Activated gamma-delta T cell treated with Interleukin-2 at 50 U/mL for 16 hours (primary cell): Measurements from ENCODE around the gene KCNIP4.

Source experiments
- DNase-seq: peaks from one replicate; pipeline ENCODE4 v3.0.0-alpha.2; 2020

KCNIP4 gene

GRCh38 chr4:20895208-20895607 is 1053.4 kb downstream of the KCNIP4 start:
- DNase-seq, result no peak

- no peak for DNase-seq
Observed at GRCh38 chr4:20890761-20891160, 1057.8 kb downstream of the KCNIP4 start.

- no peak for DNase-seq
Observed at GRCh38 chr4:20889901-20890300, 1058.7 kb downstream of the KCNIP4 start.

- DNase-seq, result no peak
Observed at GRCh38 chr4:20883677-20884076, 1064.9 kb downstream of the KCNIP4 start.

GRCh38 chr4:20883231-20883630 is 1065.3 kb downstream of the KCNIP4 start:
- DNase-seq, result no peak

GRCh38 chr4:20882500-20882899 is 1066.1 kb downstream of the KCNIP4 start:
- no peak for DNase-seq

GRCh38 chr4:20881658-20882057 is 1066.9 kb downstream of the KCNIP4 start:
- DNase-seq, result no peak

- DNase-seq, result no peak
Observed at GRCh38 chr4:20878806-20879205, 1069.8 kb downstream of the KCNIP4 start.

- no peak for DNase-seq
Observed at GRCh38 chr4:20870436-20870835, 1078.1 kb downstream of the KCNIP4 start.

GRCh38 chr4:20868108-20868507 is 1080.5 kb downstream of the KCNIP4 start:
- no peak for DNase-seq

GRCh38 chr4:20860878-20861277 is 1087.7 kb downstream of the KCNIP4 start:
- DNase-seq, result no peak

GRCh38 chr4:20859097-20859781 is 1089.3 kb downstream of the KCNIP4 start:
- no peak for DNase-seq

- no peak for DNase-seq
Observed at GRCh38 chr4:20857081-20857480, 1091.5 kb downstream of the KCNIP4 start.

- no peak for DNase-seq
Observed at GRCh38 chr4:20847124-20847747, 1101.3 kb downstream of the KCNIP4 start.

- DNase-seq, result no peak
Observed at GRCh38 chr4:20844311-20844710, 1104.3 kb downstream of the KCNIP4 start.

GRCh38 chr4:20840648-20841190 is 1107.9 kb downstream of the KCNIP4 start:
- no peak for DNase-seq

- no peak for DNase-seq
Observed at GRCh38 chr4:20839957-20840356, 1108.6 kb downstream of the KCNIP4 start.

GRCh38 chr4:20838476-20838875 is 1110.1 kb downstream of the KCNIP4 start:
- no peak for DNase-seq

- no peak for DNase-seq
Observed at GRCh38 chr4:20832826-20833225, 1115.7 kb downstream of the KCNIP4 start.

- no peak for DNase-seq
Observed at GRCh38 chr4:20831746-20832145, 1116.8 kb downstream of the KCNIP4 start.

GRCh38 chr4:20829617-20830357 is 1118.8 kb downstream of the KCNIP4 start:
- DNase-seq, result no peak

- DNase-seq, result no peak
Observed at GRCh38 chr4:20825505-20825904, 1123.1 kb downstream of the KCNIP4 start.

GRCh38 chr4:20816287-20816686 is 1132.3 kb downstream of the KCNIP4 start:
- DNase-seq, result no peak

- no peak for DNase-seq
Observed at GRCh38 chr4:20813700-20814099, 1134.9 kb downstream of the KCNIP4 start.
